Esophagus (tissue), 2 donors: ENCODE measurements around the gene ADAMTS17. TPM values are rescaled to one million over a fixed set of nuclear protein-coding genes. Genes with fewer than 3 reads are reported as not detected.
A peak's percentile ranks its signal among the peaks of the same experiment; 100 is the strongest.

ENCODE experiments used
- H3K27ac ChIP-seq, 2 donors: one replicate each; pipeline ENCODE4 v1.5.1; 2013; ENCODE audit warnings: low read depth in 2 of 2, mild to moderate bottlenecking in 2 of 2, inconsistent platforms in 1 of 2, low read length in 1 of 2, moderate library complexity in 1 of 2
- H3K27me3 ChIP-seq, 2 donors: one replicate each; pipeline ENCODE4 v1.6.1; 2013; ENCODE audit warnings: low read length in 2 of 2, control low read depth in 1 of 2, mild to moderate bottlenecking in 1 of 2; ENCODE audit not compliant: insufficient read depth in 2 of 2, control insufficient read depth in 1 of 2
- H3K36me3 ChIP-seq, 2 donors: one replicate each; pipeline ENCODE4 v1.6.1; 2013; ENCODE audit warnings: low read length in 1 of 2; ENCODE audit not compliant: control insufficient read depth in 2 of 2, insufficient read depth in 2 of 2
- H3K4me1 ChIP-seq, 2 donors: one replicate each; pipeline ENCODE4 v1.6.1; 2013; ENCODE audit warnings: low read length in 1 of 2; ENCODE audit not compliant: control insufficient read depth in 2 of 2, insufficient read depth in 2 of 2
- H3K4me3 ChIP-seq, 2 donors: one replicate each; pipeline ENCODE4 v1.5.1; 2013; ENCODE audit warnings: low read length in 2 of 2, mild to moderate bottlenecking in 2 of 2, low read depth in 1 of 2, moderate library complexity in 1 of 2
- H3K9me3 ChIP-seq, 2 donors: one replicate each; pipeline ENCODE4 v1.6.1; 2013; ENCODE audit warnings: mild to moderate bottlenecking in 2 of 2, low read depth in 1 of 2, low read length in 1 of 2, moderate library complexity in 1 of 2; ENCODE audit not compliant: control insufficient read depth in 2 of 2, insufficient read depth in 1 of 2
- WGBS, 2 donors: extraction: QIAGEN DNeasy Blood & Tissue Kit; methylation state at CpG; one replicate each; pipeline ENCODE4 v1.1.7; 2013; 5-methylcytosine and 5-hydroxymethylcytosine counted together
- polyA plus RNA-seq, 2 donors: library from polyadenylated mRNA; stranded (reverse); fragments of 200-250 nt; gene quantifications; one replicate each; pipeline ENCODE4 v1.2.3, GENCODE V29; 2013
- donor health status: healthy with polysubstance abuse.
- donor health status: Bipolar disorder and iron deficiency.

The ADAMTS17 gene
- polyA plus RNA-seq, 2 donors, result 2.1 to 6.9 TPM

GRCh38 chr15:100114100-100114499 lies 227.7 kb downstream of the ADAMTS17 start:
- Histone ChIP-seq H3K9me3 (no peaks in the 10 kb centered on the region), H3K4me1 (peaks cover 6 to 14% of the 10 kb centered on the region in 2 donors), H3K4me3 (no peak overlapping the region), H3K27me3 (no peaks in the 10 kb centered on the region), H3K36me3 (peaks cover 0 to 2% of the 10 kb centered on the region in 2 donors), H3K27ac (peak overlapping the region; percentile 26 to 60)
- WGBS, 2 donors, result 52 to 58% methylated on average over 8 of the region's 8 CpGs

- no peaks in the 10 kb centered on the region for H3K9me3 ChIP-seq
- peak overlapping the region; percentile 14 to 62 for H3K27ac ChIP-seq
- 73 to 78% methylated on average over 16 of the region's 16 CpGs for WGBS, 2 donors
- no peak overlapping the region for H3K4me3 ChIP-seq
- peaks cover 0 to 3% of the 10 kb centered on the region in 2 donors for H3K36me3 ChIP-seq
- H3K4me1 ChIP-seq, result peaks cover 6 to 14% of the 10 kb centered on the region in 2 donors
- H3K27me3 ChIP-seq, result no peaks in the 10 kb centered on the region
These were observed 228.3 kb downstream of the ADAMTS17 start for GRCh38 chr15:100113351-100114080.

- Histone ChIP-seq H3K27me3 (no peaks in the 10 kb centered on the region), H3K4me1 (peaks cover 6 to 14% of the 10 kb centered on the region in 2 donors), H3K27ac (no peak overlapping the region), H3K4me3 (no peak overlapping the region), H3K9me3 (no peaks in the 10 kb centered on the region), H3K36me3 (peaks cover 0 to 4% of the 10 kb centered on the region in 2 donors)
- 87 to 92% methylated on average over 14 of the region's 14 CpGs for WGBS, 2 donors
These were observed 229.0 kb downstream of the ADAMTS17 start for GRCh38 chr15:100112636-100113305.

- H3K9me3 ChIP-seq, result no peaks in the 10 kb centered on the region
These were observed 229.7 kb downstream of the ADAMTS17 start for GRCh38 chr15:100112061-100112420.

GRCh38 chr15:100111125-100112060 lies 230.4 kb downstream of the ADAMTS17 start:
- WGBS, 2 donors, result 42 to 52% methylated on average over 15 of the region's 15 CpGs

More at GRCh38 chr15:100112061-100112420, 229.7 kb downstream of the ADAMTS17 start:
- Histone ChIP-seq H3K4me3 (no peak overlapping the region), H3K27me3 (no peaks in the 10 kb centered on the region), H3K36me3 (peaks cover 0 to 4% of the 10 kb centered on the region in 2 donors), H3K27ac (peak overlapping the region in 1 of 2 donors; percentile 3), H3K4me1 (peaks cover 6 to 14% of the 10 kb centered on the region in 2 donors)
- 75 to 81% methylated on average over 5 of the region's 5 CpGs for WGBS, 2 donors

GRCh38 chr15:100109486-100110035 lies 232.2 kb downstream of the ADAMTS17 start:
- WGBS, 2 donors, result 91% methylated on average over 14 of the region's 14 CpGs
- H3K27me3 ChIP-seq, result no peaks in the 10 kb centered on the region
- H3K4me1 ChIP-seq, result peaks cover 0 to 14% of the 10 kb centered on the region in 2 donors
- H3K27ac ChIP-seq, result no peak overlapping the region
- H3K36me3 ChIP-seq, result peaks cover 0 to 2% of the 10 kb centered on the region in 2 donors
- H3K9me3 ChIP-seq, result no peaks in the 10 kb centered on the region
- no peak overlapping the region for H3K4me3 ChIP-seq

More at GRCh38 chr15:100111125-100112060, 230.4 kb downstream of the ADAMTS17 start:
- Histone ChIP-seq H3K27me3 (no peaks in the 10 kb centered on the region), H3K9me3 (no peaks in the 10 kb centered on the region), H3K4me1 (peaks cover 3 to 14% of the 10 kb centered on the region in 2 donors), H3K4me3 (no peak overlapping the region), H3K36me3 (peaks cover 0 to 3% of the 10 kb centered on the region in 2 donors), H3K27ac (peak overlapping the region; percentile 20)

- 93 to 97% methylated on average over 15 of the region's 15 CpGs for WGBS, 2 donors
- H3K27ac ChIP-seq, result no peak overlapping the region
These were observed 232.9 kb downstream of the ADAMTS17 start for GRCh38 chr15:100108846-100109245.

GRCh38 chr15:100108346-100108745 lies 233.4 kb downstream of the ADAMTS17 start:
- Histone ChIP-seq H3K27me3 (no peaks in the 10 kb centered on the region), H3K4me1 (peaks cover 0 to 14% of the 10 kb centered on the region in 2 donors), H3K9me3 (no peaks in the 10 kb centered on the region), H3K4me3 (no peak overlapping the region), H3K27ac (no peak overlapping the region), H3K36me3 (peaks cover 0 to 2% of the 10 kb centered on the region in 2 donors)
- WGBS, 2 donors, result 95 to 96% methylated on average over 8 of the region's 8 CpGs

More at GRCh38 chr15:100108846-100109245, 232.9 kb downstream of the ADAMTS17 start:
- H3K36me3 ChIP-seq, result peaks cover 0 to 2% of the 10 kb centered on the region in 2 donors
- H3K9me3 ChIP-seq, result no peaks in the 10 kb centered on the region
- peaks cover 0 to 14% of the 10 kb centered on the region in 2 donors for H3K4me1 ChIP-seq
- H3K4me3 ChIP-seq, result no peak overlapping the region
- H3K27me3 ChIP-seq, result no peaks in the 10 kb centered on the region
